NB4 (cell line): ENCODE results near the gene CAMTA1.

Source experiments
- DNase-seq: peaks from one replicate; pipeline ENCODE4 v3.0.0; 2010; ENCODE audit warnings: low read depth
- H3K4me3 ChIP-seq: one replicate; pipeline ENCODE4 v1.5.1; 2011; ENCODE audit warnings: mild to moderate bottlenecking, low read depth, low read length, moderate library complexity
- CTCF ChIP-seq: IDR thresholded peaks from one replicate; pipeline ENCODE4 v1.5.1; 2012; ENCODE audit warnings: low read depth, low read length
- MYC ChIP-seq: IDR thresholded peaks from 2 replicates; pipeline ENCODE4 v1.6.1; 2011; ENCODE audit warnings: low read depth, low read length
- POLR2A ChIP-seq: IDR thresholded peaks from 2 replicates; pipeline ENCODE4 v1.6.1; 2011; ENCODE audit warnings: mild to moderate bottlenecking; ENCODE audit not compliant: insufficient read length; ENCODE audit errors: extremely low read depth
- TF ChIP-seq, protein P1 (sequence below): IDR thresholded peaks from 2 replicates; pipeline ENCODE4 v1.6.1; 2011; ENCODE audit warnings: low read depth, low read length

Gene CAMTA1

DNA sequence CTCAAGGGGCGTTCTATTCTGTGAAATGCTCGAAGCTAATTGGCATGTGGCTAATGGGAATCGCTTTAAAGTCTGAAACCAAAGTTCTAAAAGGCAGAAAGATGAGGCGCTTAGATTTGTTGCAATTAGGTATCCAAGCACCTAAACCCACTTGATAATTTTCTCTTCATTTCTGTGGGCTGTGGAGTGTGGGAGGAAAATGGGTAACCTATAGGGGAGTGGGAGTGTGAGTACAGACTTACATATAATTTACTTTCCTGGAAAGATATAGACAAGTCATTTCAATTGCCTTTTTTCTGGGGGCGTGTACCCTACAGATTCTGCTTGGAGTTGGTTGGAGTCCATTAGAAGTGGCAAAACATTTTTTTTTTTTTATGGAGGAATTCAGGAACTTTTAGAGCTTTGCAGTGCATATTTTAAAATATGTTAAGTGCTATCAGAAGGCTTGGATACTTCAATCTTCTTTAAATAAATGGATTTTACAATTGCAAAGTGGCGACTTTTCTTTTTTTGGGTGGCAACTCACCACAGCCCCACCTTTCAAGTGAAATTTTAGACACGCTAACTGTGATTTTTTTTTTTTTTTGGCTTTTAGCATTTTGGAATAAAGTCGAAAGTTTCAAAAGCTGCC, 254.5 kb downstream of the CAMTA1 start:
- no peak overlapping the region for H3K4me3 ChIP-seq
- TF ChIP-seq POLR2A (no peak), CTCF (no peak), MYC (no peak)
- TF ChIP-seq, protein P1, sequence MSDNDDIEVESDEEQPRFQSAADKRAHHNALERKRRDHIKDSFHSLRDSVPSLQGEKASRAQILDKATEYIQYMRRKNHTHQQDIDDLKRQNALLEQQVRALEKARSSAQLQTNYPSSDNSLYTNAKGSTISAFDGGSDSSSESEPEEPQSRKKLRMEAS: no peak
- DNase-seq: no peak

- DNase-seq: no peak
- no peak overlapping the region for H3K4me3 ChIP-seq
- TF ChIP-seq, protein P1: no peak
- no peak for TF ChIP-seq MYC
- no peak for TF ChIP-seq CTCF
- no peak for TF ChIP-seq POLR2A
These were observed 255.9 kb downstream of the CAMTA1 start for GRCh38 chr1:7040969-7041695.

- peak; percentile 39 for DNase-seq
These were observed 257.3 kb downstream of the CAMTA1 start for GRCh38 chr1:7042322-7043190.

DNA sequence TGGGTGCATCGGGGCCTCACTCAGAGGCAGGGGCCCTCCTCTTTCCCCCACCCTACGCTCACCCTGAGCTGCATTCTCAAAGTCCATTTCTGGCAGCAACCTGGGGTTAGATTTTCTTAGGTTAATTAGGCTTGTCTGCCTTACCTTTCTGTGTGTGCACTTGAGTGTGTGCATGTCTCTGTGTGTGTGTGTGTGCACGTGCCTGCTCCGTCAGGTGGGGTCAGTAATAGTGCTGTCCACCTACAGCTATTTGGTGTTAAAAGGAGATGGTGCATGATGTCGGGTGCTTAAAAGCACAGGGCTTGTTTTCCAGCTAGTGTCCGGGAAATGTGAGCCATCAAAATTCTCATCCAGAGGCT, 257.9 kb downstream of the CAMTA1 start:
- TF ChIP-seq, protein P1: no peak
- TF ChIP-seq CTCF (no peak), MYC (no peak), POLR2A (no peak)
- H3K4me3 ChIP-seq: no peak overlapping the region
- no peak for DNase-seq

More at GRCh38 chr1:7042322-7043190, 257.3 kb downstream of the CAMTA1 start:
- H3K4me3 ChIP-seq: no peak overlapping the region
- TF ChIP-seq, protein P1: no peak
- no peak for TF ChIP-seq MYC
- TF ChIP-seq CTCF: peak; percentile 41
- no peak for TF ChIP-seq POLR2A

DNA sequence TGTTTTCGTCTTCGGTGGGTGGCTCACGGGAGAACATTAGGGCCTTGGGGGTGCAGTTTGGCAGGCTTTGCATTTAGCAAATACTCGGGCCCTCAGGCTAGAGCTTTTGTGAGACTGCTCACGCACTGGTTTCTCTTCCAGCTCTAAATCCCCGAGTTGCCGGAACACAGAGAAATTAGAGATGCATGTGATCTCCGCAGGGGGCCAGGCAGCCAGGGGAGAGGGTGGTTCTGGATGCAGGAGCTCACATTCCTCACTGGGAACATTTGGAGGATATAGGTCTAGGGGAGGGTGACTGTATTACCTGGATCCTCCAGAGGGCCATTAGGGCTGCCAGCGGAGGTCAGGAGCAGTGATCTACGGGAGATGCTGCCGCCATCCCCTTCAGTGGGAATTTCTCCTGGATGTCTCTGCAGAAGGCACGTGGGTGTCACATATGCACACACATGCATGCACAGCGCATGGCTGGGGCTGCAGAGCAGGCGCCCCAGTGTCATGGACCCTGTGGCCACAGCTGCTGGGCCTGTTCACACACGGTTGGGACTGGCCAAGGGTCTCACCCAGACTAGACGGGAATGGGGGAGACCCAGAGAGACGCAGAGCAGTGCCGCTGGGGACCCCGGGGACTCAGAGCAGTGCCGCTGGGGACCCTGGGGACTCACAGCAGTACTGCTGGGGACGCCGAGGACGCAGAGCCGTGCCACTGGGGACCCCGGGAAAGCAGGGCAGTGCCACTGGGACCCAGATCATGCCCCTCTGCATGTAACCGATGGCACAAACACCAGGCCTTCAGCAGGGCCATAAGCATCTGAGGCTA, 258.7 kb downstream of the CAMTA1 start:
- no peak for TF ChIP-seq CTCF
- TF ChIP-seq POLR2A: no peak
- TF ChIP-seq, protein P1: no peak
- no peak for TF ChIP-seq MYC
- H3K4me3 ChIP-seq: no peak overlapping the region
- DNase-seq: no peak
